ENCODE measurements around the gene ARRDC5. TPM values are rescaled to one million over a fixed set of nuclear protein-coding genes. Genes with fewer than 3 reads are reported as not detected.

The ARRDC5 gene
- total RNA-seq, 1 donor from 2014 or later, result 0.98 TPM

DNA sequence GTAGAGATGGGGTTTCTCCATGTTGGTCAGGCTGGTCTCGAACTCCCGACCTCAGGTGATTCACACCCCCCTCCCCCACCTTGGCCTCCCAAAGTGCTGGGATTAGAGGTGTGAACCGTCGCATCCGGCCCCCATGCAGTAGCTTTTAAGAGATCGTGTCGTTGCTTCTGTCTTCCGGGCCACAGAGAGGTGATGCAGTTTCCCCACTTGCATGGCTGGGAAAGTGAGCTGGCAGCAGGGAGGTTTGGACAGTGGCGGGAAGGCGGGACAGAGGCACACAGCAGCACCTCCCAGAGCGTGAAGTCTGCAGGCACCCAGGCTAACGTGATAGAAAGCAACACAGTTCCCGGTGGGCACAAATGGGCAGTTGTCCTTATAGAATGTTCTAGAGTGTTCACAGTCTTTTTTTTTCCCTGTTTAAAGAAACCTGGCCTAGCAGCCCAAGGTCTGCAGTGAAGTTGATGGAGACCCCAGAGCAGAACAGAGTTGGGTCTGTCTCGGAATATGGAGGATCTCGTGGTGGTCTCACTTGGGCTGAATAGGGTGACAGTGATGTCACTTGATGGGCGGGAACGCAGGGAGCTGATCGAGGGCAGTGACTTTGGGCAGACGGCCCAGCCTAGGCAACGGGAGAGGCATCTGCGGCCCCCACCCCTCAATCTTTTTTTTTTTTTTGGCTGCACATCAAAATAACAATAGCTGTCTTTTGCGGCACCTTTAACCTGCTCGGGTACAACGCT, 11.5 kb upstream of the ARRDC5 start:
- no peak for TF ChIP-seq POLR2A (IDR thresholded peaks at IDR 0.05)
- TF ChIP-seq, protein P1, sequence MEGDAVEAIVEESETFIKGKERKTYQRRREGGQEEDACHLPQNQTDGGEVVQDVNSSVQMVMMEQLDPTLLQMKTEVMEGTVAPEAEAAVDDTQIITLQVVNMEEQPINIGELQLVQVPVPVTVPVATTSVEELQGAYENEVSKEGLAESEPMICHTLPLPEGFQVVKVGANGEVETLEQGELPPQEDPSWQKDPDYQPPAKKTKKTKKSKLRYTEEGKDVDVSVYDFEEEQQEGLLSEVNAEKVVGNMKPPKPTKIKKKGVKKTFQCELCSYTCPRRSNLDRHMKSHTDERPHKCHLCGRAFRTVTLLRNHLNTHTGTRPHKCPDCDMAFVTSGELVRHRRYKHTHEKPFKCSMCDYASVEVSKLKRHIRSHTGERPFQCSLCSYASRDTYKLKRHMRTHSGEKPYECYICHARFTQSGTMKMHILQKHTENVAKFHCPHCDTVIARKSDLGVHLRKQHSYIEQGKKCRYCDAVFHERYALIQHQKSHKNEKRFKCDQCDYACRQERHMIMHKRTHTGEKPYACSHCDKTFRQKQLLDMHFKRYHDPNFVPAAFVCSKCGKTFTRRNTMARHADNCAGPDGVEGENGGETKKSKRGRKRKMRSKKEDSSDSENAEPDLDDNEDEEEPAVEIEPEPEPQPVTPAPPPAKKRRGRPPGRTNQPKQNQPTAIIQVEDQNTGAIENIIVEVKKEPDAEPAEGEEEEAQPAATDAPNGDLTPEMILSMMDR (IDR thresholded peaks at IDR 0.05), result no peak
- TF ChIP-seq POLR2AphosphoS5 (IDR thresholded peaks at IDR 0.05; ENCODE audit: insufficient read depth in 1 of 2, low read depth in 1 of 2), result no peak
- intact Hi-C loops (cut with DNase I), result loop anchor here (5.0 kb wide), 2 partner anchors 47 to 102 kb away; partner anchors contain the start of gene PLIN3
- DNase-seq (ENCODE audit: extremely low spot score in 2 of 2), result no peak
- no peaks in the 10 kb centered on the region for H3K9me3 ChIP-seq
- no peaks in the 10 kb centered on the region for H3K36me3 ChIP-seq
- H3K27me3 ChIP-seq, result no peaks in the 10 kb centered on the region
- peak overlapping the region; percentile 70 for H3K27ac ChIP-seq
- peak overlapping the region in 1 of 2 donors; percentile 19 for H3K4me3 ChIP-seq
- H3K4me1 ChIP-seq, result peaks cover 49% of the 10 kb centered on the region

DNA sequence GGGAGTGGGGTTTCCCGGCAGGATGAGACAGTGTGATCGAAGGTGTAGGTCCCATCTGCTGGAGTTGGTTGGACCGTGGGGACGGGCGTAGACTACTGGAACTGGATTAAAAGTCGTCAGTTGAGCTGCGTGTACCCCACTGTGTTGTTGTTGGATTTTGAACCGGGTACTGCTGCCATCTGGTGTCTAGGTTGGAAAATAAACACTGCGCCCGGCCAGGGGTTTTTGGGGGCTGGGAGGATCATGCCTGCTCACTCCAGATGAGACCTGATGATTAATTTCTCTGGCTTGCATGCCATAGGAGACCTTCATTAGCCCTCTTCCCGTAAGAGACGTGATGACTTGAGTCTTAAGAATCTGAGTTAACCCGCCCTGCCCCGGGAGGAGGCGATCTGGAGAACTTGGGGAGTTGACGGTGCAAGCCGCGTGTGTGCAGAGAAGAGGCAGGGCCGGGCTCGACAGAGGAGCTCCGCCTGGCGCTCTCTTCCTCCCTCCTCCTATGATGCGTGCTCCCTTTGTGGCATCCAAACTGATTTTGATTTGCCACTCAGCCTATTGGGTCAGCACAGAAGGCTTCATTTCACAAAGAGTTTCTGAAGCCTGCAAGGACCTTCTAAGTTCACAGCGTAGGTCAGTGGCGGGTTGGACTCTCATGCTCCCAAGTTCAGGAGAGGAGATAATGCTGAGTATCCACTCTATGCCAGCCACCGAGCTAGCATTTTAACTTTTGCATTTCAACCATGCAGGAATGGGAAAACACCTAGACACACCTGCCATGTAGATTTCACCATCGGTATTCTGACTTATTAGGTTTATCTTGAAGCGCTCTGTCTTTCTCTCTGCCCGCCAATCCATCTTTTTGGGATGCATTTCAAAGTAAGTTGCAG, 9.3 kb upstream of the ARRDC5 start:
- no peaks in the 10 kb centered on the region for H3K36me3 ChIP-seq
- no peaks in the 10 kb centered on the region for H3K9me3 ChIP-seq
- peaks cover 52% of the 10 kb centered on the region for H3K4me1 ChIP-seq
- peak; percentile 66 to 73 for TF ChIP-seq POLR2AphosphoS5 (IDR thresholded peaks at IDR 0.05; ENCODE audit: insufficient read depth in 1 of 2, low read depth in 1 of 2)
- TF ChIP-seq, protein P1 (IDR thresholded peaks at IDR 0.05), result peak; percentile 27 to 67 (median 46)
- no peak for TF ChIP-seq POLR2A (IDR thresholded peaks at IDR 0.05)
- intact Hi-C loops (cut with DNase I), result loop anchor here (5.0 kb wide), 2 partner anchors 45 to 100 kb away; partner anchors contain the start of gene PLIN3
- H3K4me3 ChIP-seq, result peak overlapping the region; percentile 58 to 76
- peak overlapping the region; percentile 65 for H3K27ac ChIP-seq
- no peaks in the 10 kb centered on the region for H3K27me3 ChIP-seq
- DNase-seq (ENCODE audit: extremely low spot score in 2 of 2), result no peak

DNA sequence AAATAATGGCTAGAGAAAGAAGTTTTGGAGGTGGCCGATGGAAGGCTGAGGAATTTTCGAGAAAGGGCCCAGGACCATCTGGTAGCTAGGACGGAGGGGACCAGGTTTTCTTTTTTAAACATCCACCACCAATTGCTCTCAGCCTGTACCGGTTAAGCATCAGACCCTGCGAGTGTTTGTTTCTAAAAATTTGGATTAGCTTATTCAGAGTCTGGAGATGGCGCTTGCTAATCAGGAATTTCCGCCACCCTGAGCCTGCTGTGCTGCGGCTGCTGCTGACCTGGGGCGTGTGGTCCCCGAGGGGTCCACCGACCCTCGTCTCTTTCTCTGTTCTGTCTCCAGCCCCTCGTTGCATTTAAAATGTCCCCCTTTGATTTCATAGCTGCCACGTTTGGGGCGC, 8.6 kb upstream of the ARRDC5 start:
- Histone ChIP-seq H3K36me3 (no peaks in the 10 kb centered on the region), H3K9me3 (no peaks in the 10 kb centered on the region), H3K27me3 (no peaks in the 10 kb centered on the region), H3K4me3 (peak overlapping the region; percentile 58 to 76), H3K27ac (peak overlapping the region; percentile 65), H3K4me1 (peaks cover 52% of the 10 kb centered on the region)
- intact Hi-C loops (cut with DNase I), result loop anchor here (5.0 kb wide), 2 partner anchors 44 to 99 kb away; partner anchors contain the start of gene PLIN3
- no peak for DNase-seq (ENCODE audit: extremely low spot score in 2 of 2)
- TF ChIP-seq, protein P1 (IDR thresholded peaks at IDR 0.05), result no peak
- TF ChIP-seq POLR2AphosphoS5 (IDR thresholded peaks at IDR 0.05; ENCODE audit: insufficient read depth in 1 of 2, low read depth in 1 of 2) (no peak), POLR2A (IDR thresholded peaks at IDR 0.05) (no peak)

DNA sequence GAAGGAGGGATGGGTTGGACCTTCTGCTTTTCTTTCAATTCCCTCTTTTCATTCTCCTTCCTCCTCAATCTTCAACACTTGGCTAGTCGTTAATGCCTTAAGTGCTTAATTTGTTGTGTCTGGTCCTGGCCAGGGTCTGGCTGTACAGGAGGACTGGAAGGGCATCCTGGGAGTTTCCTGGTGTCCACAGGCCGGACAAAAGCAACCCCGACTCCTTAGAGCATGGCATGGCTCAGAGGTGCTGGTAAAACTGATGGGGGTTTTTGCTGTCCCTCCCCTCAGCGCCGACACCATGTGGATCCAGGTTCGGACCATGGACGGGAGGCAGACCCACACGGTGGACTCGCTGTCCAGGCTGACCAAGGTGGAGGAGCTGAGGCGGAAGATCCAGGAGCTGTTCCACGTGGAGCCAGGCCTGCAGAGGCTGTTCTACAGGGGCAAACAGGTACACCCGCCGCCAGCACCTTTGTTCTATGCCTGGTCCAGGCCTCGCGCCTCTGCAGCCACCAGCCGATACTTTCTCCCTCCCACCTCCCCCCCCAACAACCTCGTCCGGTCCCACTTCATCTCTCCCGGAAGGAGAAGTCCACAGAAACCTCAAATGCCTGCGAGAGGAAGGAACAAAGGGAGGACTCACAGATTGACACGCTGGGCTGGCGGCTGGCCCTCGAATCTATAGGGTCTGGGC, 8.0 kb upstream of the ARRDC5 start:
- H3K36me3 ChIP-seq, result no peaks in the 10 kb centered on the region
- H3K27ac ChIP-seq, result peak overlapping the region; percentile 65
- peaks cover 49% of the 10 kb centered on the region for H3K4me1 ChIP-seq
- H3K4me3 ChIP-seq, result peak overlapping the region; percentile 58 to 76
- no peaks in the 10 kb centered on the region for H3K9me3 ChIP-seq
- DNase-seq (ENCODE audit: extremely low spot score in 2 of 2), result no peak
- H3K27me3 ChIP-seq, result no peaks in the 10 kb centered on the region
- intact Hi-C loops (cut with DNase I), result loop anchor here (5.0 kb wide), 2 partner anchors 43 to 98 kb away; partner anchors contain the start of gene PLIN3
- TF ChIP-seq POLR2AphosphoS5 (IDR thresholded peaks at IDR 0.05; ENCODE audit: insufficient read depth in 1 of 2, low read depth in 1 of 2), result no peak
- TF ChIP-seq, protein P1 (IDR thresholded peaks at IDR 0.05), result no peak
- TF ChIP-seq POLR2A (IDR thresholded peaks at IDR 0.05), result no peak
